NT2/D1 (cell line): Measurements from ENCODE around the gene ACAP3.
A peak's percentile ranks its signal among the peaks of the same experiment; 100 is the strongest.

ENCODE experiments used
- DNase-seq: peaks from one replicate; pipeline ENCODE4 v3.0.0-alpha.2; 2011; ENCODE audit warnings: low read depth, low spot score
- H3K27me3 ChIP-seq: 2 replicates; pipeline ENCODE4 v1.6.0; 2011; ENCODE audit warnings: mild to moderate bottlenecking; ENCODE audit not compliant: insufficient read length, insufficient read depth
- H3K36me3 ChIP-seq: 2 replicates; pipeline ENCODE4 v1.6.1; 2011; ENCODE audit warnings: mild to moderate bottlenecking, low read length, mixed read lengths; ENCODE audit not compliant: insufficient read depth, insufficient read length
- H3K4me1 ChIP-seq: 2 replicates; pipeline ENCODE4 v1.5.1; 2011; ENCODE audit not compliant: insufficient read depth, insufficient read length
- H3K4me3 ChIP-seq: 2 replicates; pipeline ENCODE4 v1.5.1; 2011; ENCODE audit warnings: low read depth; ENCODE audit not compliant: insufficient read length
- H3K9ac ChIP-seq: 2 replicates; pipeline ENCODE4 v1.6.0; 2011; ENCODE audit warnings: low read depth; ENCODE audit not compliant: insufficient read length
- H3K9me3 ChIP-seq: 2 replicates; pipeline ENCODE4 v1.5.1; 2011; ENCODE audit warnings: mild to moderate bottlenecking, low read length; ENCODE audit not compliant: insufficient read depth
- SUZ12 ChIP-seq: IDR thresholded peaks from 2 replicates; pipeline ENCODE4 v1.6.1; 2011; ENCODE audit not compliant: insufficient read length, insufficient read depth; ENCODE audit errors: extremely low read depth
- YY1 ChIP-seq: IDR thresholded peaks from 2 replicates; pipeline ENCODE4 v1.6.1; 2011; ENCODE audit not compliant: insufficient read length, insufficient read depth
- ZNF274 ChIP-seq: IDR thresholded peaks from 2 replicates; pipeline ENCODE4 v1.6.1; 2011; ENCODE audit warnings: mild to moderate bottlenecking, low read depth, low read length

The ACAP3 gene

DNA sequence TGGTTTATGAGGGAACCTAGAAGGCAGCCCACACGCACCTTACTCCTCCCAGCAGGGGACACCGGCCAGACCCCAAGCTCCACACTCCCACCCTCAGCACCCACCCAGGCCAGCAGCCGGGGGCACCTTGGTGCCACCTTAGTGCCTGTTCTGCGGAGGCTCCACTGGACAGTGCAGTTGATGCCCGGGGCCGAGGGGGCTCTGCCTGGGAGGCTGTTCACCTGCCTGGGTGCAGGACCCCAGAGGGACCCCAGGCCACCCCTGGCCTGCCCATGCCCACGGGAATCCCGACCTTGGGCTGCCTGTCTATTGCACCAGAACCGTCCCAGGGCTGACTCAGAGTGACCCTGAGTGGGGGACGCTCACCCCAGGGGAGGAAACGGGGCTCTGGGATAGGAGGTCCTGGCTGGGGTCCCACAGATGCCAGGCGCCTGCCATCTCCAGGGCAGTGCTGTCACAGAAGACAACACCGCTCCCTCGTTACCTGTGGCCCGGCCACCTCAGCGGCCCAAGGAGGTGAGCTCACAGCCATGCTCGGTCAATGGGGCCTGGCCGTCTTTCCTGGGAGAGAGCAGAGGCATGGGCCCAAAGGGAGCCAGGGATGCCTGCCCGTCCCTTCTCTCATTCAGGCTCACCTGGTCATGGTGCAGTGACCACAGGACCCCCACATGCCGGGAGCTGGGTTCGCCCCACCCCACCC lies 26.8 kb downstream of the ACAP3 start:
- no peak overlapping the region for H3K4me3 ChIP-seq
- peaks cover 2% of the 10 kb centered on the region for H3K4me1 ChIP-seq
- TF ChIP-seq SUZ12 = no peak
- H3K27me3 ChIP-seq = no peaks in the 10 kb centered on the region
- H3K9ac ChIP-seq = no peak overlapping the region
- no peaks in the 10 kb centered on the region for H3K36me3 ChIP-seq
- no peaks in the 10 kb centered on the region; the same call in 1 of the 2 replicates for H3K9me3 ChIP-seq
- DNase-seq = no peak

DNA sequence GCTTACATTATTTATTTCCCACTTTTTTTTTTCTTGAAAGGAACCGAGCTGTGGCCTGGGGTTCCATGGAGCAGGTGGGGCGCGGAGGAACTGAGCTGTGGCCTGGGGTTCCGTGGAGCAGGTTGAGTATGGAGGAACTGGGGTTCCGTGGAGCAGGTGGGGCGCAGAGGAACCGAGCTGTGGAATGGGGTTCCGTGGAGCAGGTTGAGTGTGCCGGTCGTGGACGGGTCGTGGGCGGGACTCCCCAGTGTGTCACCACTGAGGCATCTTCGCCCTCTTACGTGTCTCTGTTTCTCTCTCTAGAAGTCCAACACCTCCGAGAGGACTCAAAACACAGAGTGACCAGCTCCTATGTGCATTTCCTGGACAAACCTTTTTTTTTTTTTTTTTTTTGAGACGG lies 28.7 kb downstream of the ACAP3 start:
- TF ChIP-seq SUZ12 (no peak), ZNF274 (no peak), YY1 (no peak)
- Histone ChIP-seq H3K9me3 (no peaks in the 10 kb centered on the region; the same call in 1 of the 2 replicates), H3K9ac (no peak overlapping the region), H3K4me1 (peaks cover 2% of the 10 kb centered on the region), H3K36me3 (no peaks in the 10 kb centered on the region), H3K4me3 (no peak overlapping the region), H3K27me3 (no peaks in the 10 kb centered on the region)
- no peak for DNase-seq

DNA sequence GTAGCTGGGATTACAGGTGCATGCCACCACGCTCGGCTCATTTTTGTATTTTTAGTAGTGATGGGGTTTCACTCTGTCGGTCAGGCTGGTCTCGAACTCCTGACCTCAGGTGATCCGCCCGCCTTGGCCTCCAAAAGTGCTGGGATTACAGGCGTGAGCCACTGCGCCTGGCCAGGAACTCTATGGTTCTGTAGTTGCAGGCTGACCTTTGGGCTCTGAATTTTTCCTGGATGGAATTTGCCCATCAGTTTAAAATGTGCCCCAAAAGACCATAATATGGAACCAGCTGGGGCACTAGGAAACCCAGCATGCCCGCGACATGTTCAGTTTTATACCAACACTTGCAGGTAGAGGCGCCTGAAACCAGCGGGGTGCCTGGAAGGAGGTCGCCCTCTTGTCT lies 29.1 kb downstream of the ACAP3 start:
- Histone ChIP-seq H3K4me1 (peaks cover under 1% of the 10 kb centered on the region), H3K27me3 (no peaks in the 10 kb centered on the region), H3K9me3 (no peaks in the 10 kb centered on the region; the same call in 1 of the 2 replicates), H3K36me3 (no peaks in the 10 kb centered on the region), H3K9ac (no peak overlapping the region), H3K4me3 (no peak overlapping the region)
- TF ChIP-seq ZNF274 = no peak
- TF ChIP-seq SUZ12 = no peak
- no peak for TF ChIP-seq YY1
- DNase-seq = no peak

DNA sequence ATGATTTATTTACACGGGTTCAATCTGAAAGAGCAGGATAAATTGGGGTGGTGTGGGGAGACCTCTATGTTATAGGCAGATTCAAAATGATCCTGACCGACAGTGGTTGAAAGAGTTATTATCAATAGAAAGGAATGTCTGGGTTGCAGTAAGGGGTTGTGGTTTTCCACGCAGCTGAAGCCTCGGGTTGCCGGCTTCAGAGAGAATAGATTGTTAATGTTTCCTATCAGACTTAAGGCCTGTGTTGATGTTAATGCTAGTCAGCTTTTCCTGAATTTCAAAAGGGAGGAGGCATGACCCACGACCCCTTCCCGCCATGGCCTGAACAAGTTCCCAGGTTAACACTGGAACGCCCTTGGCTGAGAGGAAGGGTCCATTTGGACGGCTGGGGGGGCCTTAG lies 31.9 kb downstream of the ACAP3 start:
- no peaks in the 10 kb centered on the region; the same call in 1 of the 2 replicates for H3K9me3 ChIP-seq
- H3K27me3 ChIP-seq = no peaks in the 10 kb centered on the region
- no peak overlapping the region for H3K9ac ChIP-seq
- TF ChIP-seq SUZ12 = no peak
- TF ChIP-seq YY1 = no peak
- TF ChIP-seq ZNF274 = no peak
- H3K4me1 ChIP-seq = peaks cover 7% of the 10 kb centered on the region
- no peak for DNase-seq
- no peak overlapping the region for H3K4me3 ChIP-seq
- peaks cover 17% of the 10 kb centered on the region for H3K36me3 ChIP-seq

DNA sequence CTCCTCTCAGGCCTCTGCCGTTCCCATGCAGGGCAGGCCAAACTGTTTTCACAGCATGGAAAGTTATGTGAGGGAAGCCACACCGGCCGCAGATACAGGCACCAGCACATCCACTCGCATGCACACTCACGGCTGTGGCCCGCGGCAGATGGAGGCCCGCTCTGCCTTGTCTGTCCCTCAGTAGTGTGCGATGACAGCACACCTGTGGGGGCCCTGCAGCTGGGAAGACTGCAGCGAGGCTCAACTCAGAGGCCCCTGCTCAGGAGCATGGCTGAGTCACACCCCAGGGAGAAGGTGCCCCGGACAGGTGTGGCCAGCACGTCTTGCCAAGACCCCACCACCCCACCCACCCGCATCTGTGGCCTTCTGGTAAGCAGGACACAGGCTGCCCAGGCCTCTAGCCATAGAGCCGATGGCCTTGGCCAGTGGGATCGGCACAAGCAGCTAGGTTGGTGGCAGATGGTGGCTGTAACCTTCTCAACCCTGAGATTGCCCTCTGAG lies 32.7 kb downstream of the ACAP3 start:
- H3K9ac ChIP-seq = peak overlapping the region; percentile 87
- DNase-seq = no peak
- no peak overlapping the region for H3K4me3 ChIP-seq
- H3K27me3 ChIP-seq = no peaks in the 10 kb centered on the region
- peaks cover 7% of the 10 kb centered on the region for H3K4me1 ChIP-seq
- TF ChIP-seq YY1 (no peak), SUZ12 (no peak), ZNF274 (no peak)
- H3K36me3 ChIP-seq = peaks cover 26% of the 10 kb centered on the region
- no peaks in the 10 kb centered on the region; the same call in 1 of the 2 replicates for H3K9me3 ChIP-seq

DNA sequence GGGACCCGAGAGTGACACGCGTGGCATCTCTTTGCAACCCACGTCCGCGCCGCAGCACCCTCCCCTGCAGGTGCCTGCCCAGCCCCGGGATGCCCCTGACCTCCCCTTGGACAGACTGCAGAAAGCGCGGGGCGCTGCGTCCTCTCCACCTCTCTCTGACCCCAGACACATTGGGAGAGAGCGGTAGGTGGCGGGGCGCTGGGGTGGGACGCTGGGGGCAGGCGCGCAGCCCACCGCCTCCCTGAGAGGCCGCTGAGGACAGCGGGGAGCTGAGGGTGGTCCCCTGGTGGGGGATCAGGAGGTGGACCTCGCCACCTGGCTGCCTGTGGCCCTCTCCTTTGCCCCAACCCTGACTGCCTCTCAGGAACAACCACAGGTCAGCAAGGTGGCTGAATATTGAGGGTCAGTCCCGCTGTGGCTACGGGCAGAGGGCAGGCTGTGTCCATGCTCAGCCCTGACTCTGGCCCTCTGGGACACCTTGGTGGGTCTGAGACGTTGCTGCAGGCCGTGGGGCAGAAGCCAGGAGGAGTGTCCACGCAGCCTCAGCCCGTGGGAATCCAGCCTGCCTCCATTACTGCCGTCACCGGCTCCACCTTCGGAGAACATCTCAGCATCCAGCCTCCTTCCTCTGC lies 33.3 kb downstream of the ACAP3 start:
- Histone ChIP-seq H3K4me1 (peaks cover 7% of the 10 kb centered on the region), H3K4me3 (peak overlapping the region; percentile 47), H3K36me3 (peaks cover 31% of the 10 kb centered on the region), H3K27me3 (no peaks in the 10 kb centered on the region), H3K9ac (peak overlapping the region; percentile 87), H3K9me3 (no peaks in the 10 kb centered on the region; the same call in 1 of the 2 replicates)
- DNase-seq = no peak
- TF ChIP-seq YY1 = no peak

DNA sequence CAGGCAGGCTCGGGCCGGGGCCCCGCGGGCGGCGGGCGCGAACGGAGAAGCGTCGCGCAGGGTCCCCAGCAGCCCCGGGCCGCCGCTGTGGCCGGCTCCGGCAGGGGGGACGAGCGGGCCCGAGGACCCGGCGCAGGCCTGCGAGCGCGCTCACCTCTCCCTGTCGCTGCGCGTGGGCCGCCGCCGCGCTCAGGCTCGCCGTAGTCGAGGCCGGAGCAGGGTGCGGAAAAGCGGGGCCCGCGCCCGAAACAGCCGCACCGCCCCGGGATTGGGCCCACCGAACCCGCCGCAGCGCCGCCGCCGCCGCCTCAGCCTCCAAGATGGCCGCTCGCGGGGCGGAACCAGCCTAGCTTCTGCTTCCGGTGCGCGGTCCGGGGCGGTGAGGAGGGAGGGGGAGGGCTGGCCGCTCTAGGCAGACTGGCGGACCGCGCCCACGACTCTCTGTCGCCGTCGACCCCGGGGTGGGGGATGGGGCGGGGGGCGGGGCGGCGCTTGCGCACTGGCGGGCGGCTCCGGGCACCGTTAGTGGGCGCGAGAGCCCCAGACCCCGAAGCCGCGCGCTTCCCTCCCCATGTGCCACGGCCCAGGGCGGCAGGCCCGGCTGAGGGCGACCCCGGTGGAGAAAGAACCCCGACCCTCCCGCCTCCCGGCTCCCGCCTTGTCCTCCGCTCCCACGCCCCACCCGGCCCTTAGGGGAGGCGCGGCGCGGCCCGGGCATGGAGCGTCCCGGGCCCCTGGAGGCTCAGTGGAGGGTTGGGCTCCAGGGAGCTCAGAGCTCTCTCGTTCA lies 34.0 kb downstream of the ACAP3 start, which contains the start of gene UBE2J2:
Gene UBE2J2, minus strand, starts transcription at position 343 of the 787 bp plus-strand sequence. CDS start 5,862 bp downstream, outside the sequence.
- Histone ChIP-seq H3K4me1 (peaks cover 7% of the 10 kb centered on the region), H3K27me3 (no peaks in the 10 kb centered on the region), H3K4me3 (peak within 1 kb of the TSS; percentile 84), H3K36me3 (peaks cover 37% of the 10 kb centered on the region), H3K9me3 (no peaks in the 10 kb centered on the region; the same call in 1 of the 2 replicates), H3K9ac (peak within 1 kb of the TSS; percentile 95)
- TF ChIP-seq SUZ12 (no peak), YY1 (peak; percentile 78)
- DNase-seq = peak; percentile 76
